Neuronal stem cell (in vitro differentiated cells): ENCODE results near the gene SOD3.
A peak's percentile ranks its signal among the peaks of the same experiment; 100 is the strongest.

Source experiments
- DNase-seq: peaks from one replicate; pipeline ENCODE4 v3.0.0-alpha.2; 2013; ENCODE audit warnings: low spot score
- H2AFZ ChIP-seq: one replicate; pipeline ENCODE4 v1.6.1; 2013; ENCODE audit warnings: mild to moderate bottlenecking, low read length, inconsistent platforms
- H2AK5ac ChIP-seq: 2 replicates; pipeline ENCODE4 v1.6.1; 2013; ENCODE audit warnings: low read depth, mild to moderate bottlenecking, inconsistent platforms, low read length, moderate library complexity, mixed read lengths
- H2BK120ac ChIP-seq: 2 replicates; pipeline ENCODE4 v1.6.1; 2013; ENCODE audit warnings: low read depth, mild to moderate bottlenecking, inconsistent platforms, low read length, moderate library complexity, mixed read lengths
- H2BK12ac ChIP-seq: one replicate; pipeline ENCODE4 v1.6.1; 2013; ENCODE audit warnings: low read length, inconsistent platforms
- H2BK15ac ChIP-seq: 2 replicates; pipeline ENCODE4 v1.6.1; 2013; ENCODE audit warnings: mild to moderate bottlenecking, low read length, inconsistent platforms, mixed read lengths
- H2BK5ac ChIP-seq: one replicate; pipeline ENCODE4 v1.6.1; 2013; ENCODE audit warnings: inconsistent platforms, mild to moderate bottlenecking, low read length, moderate library complexity
- H3K14ac ChIP-seq: one replicate; pipeline ENCODE4 v1.6.1; 2013; ENCODE audit warnings: low read length, inconsistent platforms
- H3K18ac ChIP-seq: 2 replicates; pipeline ENCODE4 v1.6.1; 2013; ENCODE audit warnings: low read length, inconsistent platforms
- H3K23ac ChIP-seq: 2 replicates; pipeline ENCODE4 v1.6.1; 2013; ENCODE audit warnings: low read depth, mild to moderate bottlenecking, mixed read lengths, low read length, inconsistent platforms; ENCODE audit not compliant: poor library complexity
- H3K27ac ChIP-seq: replicated peaks from 3 replicates; pipeline ENCODE4 v1.5.1; 2013; ENCODE audit warnings: low read length, inconsistent platforms
- H3K27me3 ChIP-seq, 3 experiments: 2 replicates each; pipeline ENCODE4 v1.6.1; 2013; ENCODE audit warnings: low read length in 3 of 3, mild to moderate bottlenecking in 2 of 3, inconsistent platforms in 1 of 3, low read depth in 1 of 3, mixed read lengths in 1 of 3, moderate library complexity in 1 of 3; ENCODE audit not compliant: control insufficient read depth in 3 of 3, insufficient read depth in 3 of 3
- H3K36me3 ChIP-seq, 2 donors: replicated peaks in 1 of 2; 2 replicates each; pipeline ENCODE4 v1.6.1; 2013; ENCODE audit warnings: low read length in 2 of 2; ENCODE audit not compliant: control insufficient read depth in 2 of 2, insufficient read depth in 2 of 2
- H3K4ac ChIP-seq: 2 replicates; pipeline ENCODE4 v1.6.1; 2013; ENCODE audit warnings: inconsistent platforms, mild to moderate bottlenecking, low read length, moderate library complexity
- H3K4me1 ChIP-seq, 2 donors: 1 replicate in 1 of 2; 2 replicates in 1 of 2; pipeline ENCODE4 v1.6.1; 2013; ENCODE audit warnings: low read length in 2 of 2, low read depth in 1 of 2; ENCODE audit not compliant: control insufficient read depth in 2 of 2, insufficient read depth in 1 of 2
- H3K4me2 ChIP-seq: one replicate; pipeline ENCODE4 v1.6.1; 2013; ENCODE audit warnings: mild to moderate bottlenecking, low read length, inconsistent platforms; ENCODE audit not compliant: insufficient read depth, poor library complexity, severe bottlenecking
- H3K4me3 ChIP-seq, 2 donors: 2 replicates each; pipeline ENCODE4 v1.5.1; 2013; ENCODE audit warnings: low read length in 2 of 2, mild to moderate bottlenecking in 2 of 2, inconsistent platforms in 1 of 2, moderate library complexity in 1 of 2
- H3K79me1 ChIP-seq: one replicate; pipeline ENCODE4 v1.6.1; 2013; ENCODE audit warnings: low read depth, mild to moderate bottlenecking, inconsistent platforms, low read length, moderate library complexity
- H3K9ac ChIP-seq: one replicate; pipeline ENCODE4 v1.6.1; 2013; ENCODE audit warnings: mild to moderate bottlenecking, low read depth, low read length, inconsistent platforms; ENCODE audit not compliant: poor library complexity
- H3K9me3 ChIP-seq, 2 donors: replicated peaks in 1 of 2; 2 replicates each; pipeline versions ENCODE3 to v1.6.1; 2013; ENCODE audit warnings: low read length in 2 of 2, mild to moderate bottlenecking in 2 of 2, inconsistent platforms in 1 of 2, low read depth in 1 of 2, mixed read lengths in 1 of 2, moderate library complexity in 1 of 2; ENCODE audit not compliant: control insufficient read depth in 2 of 2, insufficient read depth in 1 of 2
- H4K8ac ChIP-seq: one replicate; pipeline ENCODE4 v1.6.1; 2013; ENCODE audit warnings: low read depth, mild to moderate bottlenecking, inconsistent platforms, low read length, moderate library complexity
- H4K91ac ChIP-seq: one replicate; pipeline ENCODE4 v1.6.1; 2013; ENCODE audit warnings: low read length, low read depth, mild to moderate bottlenecking, inconsistent platforms; ENCODE audit not compliant: poor library complexity
- WGBS, 2 donors: extraction: QIAGEN DNeasy Blood & Tissue Kit; methylation state at CpG; one replicate each; pipeline ENCODE4 v1.1.7; 2013; ENCODE audit warnings: missing lambda C conversion rate in 2 of 2, mixed read lengths in 1 of 2; ENCODE audit not compliant: insufficient read length in 2 of 2, insufficient replicate concordance in 1 of 2; ENCODE audit errors: extremely low coverage in 2 of 2; 5-methylcytosine and 5-hydroxymethylcytosine counted together

SOD3 gene

GRCh38 chr4:24799196-24799543 lies 3.8 kb downstream of the SOD3 start:
- no CpG with 5 or more reads among the region's 13 CpGs for WGBS, 2 donors
- Histone ChIP-seq H3K14ac (peak overlapping the region; percentile 39), H3K4ac (peak overlapping the region; percentile 97), H2BK120ac (no peak overlapping the region), H2BK15ac (peak overlapping the region; percentile 65), H3K4me1 (peaks cover 8 to 12% of the 10 kb centered on the region in 2 donors), H2AK5ac (peak overlapping the region; percentile 87), H2AFZ (no peak overlapping the region), H3K9ac (no peak overlapping the region), H3K18ac (peak overlapping the region; percentile 49), H3K27ac (no peak overlapping the region), H3K4me2 (no peak overlapping the region), H3K23ac (peak overlapping the region; percentile 63), H3K9me3 (peaks cover 0 to 3% of the 10 kb centered on the region in 2 donors), H3K27me3 (peaks cover 8 to 37% (median 34%) of the 10 kb centered on the region in 3 experiments), H4K8ac (no peak overlapping the region), H4K91ac (no peak overlapping the region), H3K4me3 (no peak overlapping the region), H2BK12ac (no peak overlapping the region), H2BK5ac (no peak overlapping the region), H3K79me1 (no peaks in the 10 kb centered on the region), H3K36me3 (no peaks in the 10 kb centered on the region)
- no peak for DNase-seq

GRCh38 chr4:24799544-24800324 lies 4.4 kb downstream of the SOD3 start:
- H3K27ac ChIP-seq: no peak overlapping the region
- H3K23ac ChIP-seq: peak overlapping the region; percentile 63
- H3K4me3 ChIP-seq: peak overlapping the region in 1 of 2 donors; percentile 68
- peak overlapping the region; percentile 40 for H2AFZ ChIP-seq
- H2AK5ac ChIP-seq: peak overlapping the region; percentile 87
- H2BK120ac ChIP-seq: peak overlapping the region; percentile 44
- no peak overlapping the region for H2BK12ac ChIP-seq
- peak overlapping the region; percentile 97 for H3K4ac ChIP-seq
- H3K14ac ChIP-seq: peak overlapping the region; percentile 41
- H3K27me3 ChIP-seq: peaks cover 8 to 34% (median 34%) of the 10 kb centered on the region in 3 experiments
- H2BK15ac ChIP-seq: peak overlapping the region; percentile 65
- no CpG with 5 or more reads among the region's 103 CpGs for WGBS, 2 donors
- no peaks in the 10 kb centered on the region for H3K79me1 ChIP-seq
- H2BK5ac ChIP-seq: no peak overlapping the region
- peak overlapping the region; percentile 85 for H3K9ac ChIP-seq
- H3K9me3 ChIP-seq: peaks cover 0 to 3% of the 10 kb centered on the region in 2 donors
- H4K8ac ChIP-seq: peak overlapping the region; percentile 52
- DNase-seq: no peak
- peak overlapping the region; percentile 92 for H3K18ac ChIP-seq
- no peaks in the 10 kb centered on the region for H3K36me3 ChIP-seq
- no peak overlapping the region for H4K91ac ChIP-seq
- peak overlapping the region; percentile 55 for H3K4me2 ChIP-seq
- H3K4me1 ChIP-seq: peaks cover 8 to 13% of the 10 kb centered on the region in 2 donors

- Histone ChIP-seq H3K9me3 (peaks cover 0 to 3% of the 10 kb centered on the region in 2 donors), H2BK15ac (no peak overlapping the region), H2BK120ac (peak overlapping the region; percentile 44), H3K9ac (no peak overlapping the region), H3K23ac (peak overlapping the region; percentile 49), H3K27ac (no peak overlapping the region), H2BK5ac (no peak overlapping the region), H2BK12ac (no peak overlapping the region), H3K27me3 (peaks cover 8 to 34% (median 34%) of the 10 kb centered on the region in 3 experiments), H3K4me3 (peak overlapping the region in 1 of 2 donors; percentile 68), H2AFZ (peak overlapping the region; percentile 35), H4K8ac (no peak overlapping the region), H3K4me2 (peak overlapping the region; percentile 55), H2AK5ac (no peak overlapping the region), H3K36me3 (no peaks in the 10 kb centered on the region), H3K18ac (peak overlapping the region; percentile 92), H3K4ac (no peak overlapping the region), H3K14ac (peak overlapping the region; percentile 41), H3K4me1 (peaks cover 3 to 16% of the 10 kb centered on the region in 2 donors), H3K79me1 (no peaks in the 10 kb centered on the region), H4K91ac (no peak overlapping the region)
- no CpG with 5 or more reads among the region's 25 CpGs for WGBS, 2 donors
- DNase-seq: no peak
Measured at GRCh38 chr4:24800325-24800895, 5.0 kb downstream of the SOD3 start.

GRCh38 chr4:24801136-24801855 lies 5.9 kb downstream of the SOD3 start:
- Histone ChIP-seq H2BK15ac (no peak overlapping the region), H3K14ac (no peak overlapping the region), H3K18ac (no peak overlapping the region), H3K9me3 (peaks cover 0 to 3% of the 10 kb centered on the region in 2 donors), H2AK5ac (no peak overlapping the region), H3K4ac (no peak overlapping the region), H3K4me2 (no peak overlapping the region), H3K23ac (no peak overlapping the region), H4K8ac (no peak overlapping the region), H3K27me3 (peaks cover 8 to 34% (median 27%) of the 10 kb centered on the region in 3 experiments), H3K27ac (no peak overlapping the region), H3K4me3 (no peak overlapping the region), H2AFZ (no peak overlapping the region), H3K79me1 (no peaks in the 10 kb centered on the region), H2BK5ac (no peak overlapping the region), H3K4me1 (peaks cover 0 to 10% of the 10 kb centered on the region in 2 donors), H2BK12ac (no peak overlapping the region), H2BK120ac (no peak overlapping the region), H3K36me3 (no peaks in the 10 kb centered on the region), H4K91ac (no peak overlapping the region), H3K9ac (no peak overlapping the region)
- no CpG with 5 or more reads among the region's 10 CpGs for WGBS, 2 donors
- no peak for DNase-seq
